Superior temporal gyrus (tissue), 1 donor: ENCODE measurements around the gene NF2.
"Not testable (repeated sequence)": the region's sequence is repeated elsewhere in the genome, so short reads cannot be mapped to it uniquely, and the experiment has no call there.

Experiments
- DNase-seq: peaks from one replicate; pipeline ENCODE4 v3.0.0-alpha.2; 2016; ENCODE audit errors: extremely low spot score

The NF2 gene

DNA sequence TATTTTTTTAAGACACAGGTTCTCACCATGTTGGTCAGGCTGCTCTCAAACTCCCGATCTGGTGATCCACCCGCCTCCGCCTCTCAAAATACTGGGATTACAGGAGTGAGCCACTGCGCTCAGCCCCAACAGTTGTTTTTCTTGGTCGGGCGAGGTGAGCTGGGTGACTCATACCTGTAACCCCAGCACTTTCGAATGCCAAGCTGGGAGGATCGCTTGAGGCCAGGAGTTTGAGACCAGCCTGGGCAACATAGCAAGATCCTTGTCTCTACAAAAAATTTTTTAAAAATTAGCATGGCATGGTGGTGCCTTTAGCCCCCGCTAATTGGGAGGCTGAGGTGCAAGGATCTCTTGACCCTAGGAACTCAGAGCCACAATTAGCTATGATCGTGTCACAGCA, 7.0 kb upstream of the NF2 start:
- no peak for DNase-seq

GRCh38 chr22:29597871-29598683, 5.4 kb upstream of the NF2 start:
- not testable (repeated sequence) for DNase-seq

- no peak for DNase-seq
These were observed 4.8 kb upstream of the NF2 start for GRCh38 chr22:29598684-29599020.

DNA sequence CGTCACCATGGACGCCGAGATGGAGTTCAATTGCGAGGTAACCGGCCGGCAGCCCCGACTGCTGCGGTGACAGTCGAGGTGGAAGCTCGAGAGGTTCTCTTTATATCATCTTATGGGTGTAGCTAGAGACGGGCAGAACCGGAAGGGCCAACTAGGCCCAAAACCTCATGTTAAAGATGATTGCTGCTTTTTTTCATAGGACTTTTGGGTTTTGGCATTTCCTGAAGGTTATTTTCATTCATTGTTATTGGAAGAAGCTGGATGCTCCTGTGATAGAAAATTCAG, 585 bp downstream of the NF2 start:
- DNase-seq, result peak; percentile 40

DNA sequence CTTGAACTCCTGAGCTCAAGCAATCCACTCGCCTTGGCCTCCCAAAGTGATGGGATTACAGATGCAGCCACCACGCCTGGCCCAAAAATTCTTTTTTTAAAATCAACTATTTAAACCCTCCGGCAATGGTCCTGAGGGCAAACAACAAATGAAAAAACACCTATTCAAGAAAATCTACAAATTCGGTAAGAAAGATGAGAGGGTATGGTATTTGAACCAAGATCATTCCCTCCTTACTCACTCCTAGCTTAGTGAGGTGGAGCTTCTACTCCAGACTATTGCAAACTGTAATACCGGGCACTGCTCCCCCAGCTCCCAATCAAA, 2.1 kb downstream of the NF2 start:
- DNase-seq, result no peak

GRCh38 chr22:29606320-29606719, 2.9 kb downstream of the NF2 start:
- DNase-seq, result no peak

- no peak for DNase-seq
These were observed 4.0 kb downstream of the NF2 start for GRCh38 chr22:29607426-29607825.

GRCh38 chr22:29609139-29609538, 5.7 kb downstream of the NF2 start:
- DNase-seq, result no peak

GRCh38 chr22:29610780-29611179, 7.3 kb downstream of the NF2 start:
- no peak for DNase-seq

- DNase-seq, result no peak
These were observed 12.4 kb downstream of the NF2 start for GRCh38 chr22:29615705-29616327.

GRCh38 chr22:29617922-29618629, 14.6 kb downstream of the NF2 start:
- no peak for DNase-seq

GRCh38 chr22:29621761-29622526, 18.5 kb downstream of the NF2 start:
- DNase-seq, result peak; percentile 15

GRCh38 chr22:29623059-29623458, 19.6 kb downstream of the NF2 start:
- no peak for DNase-seq

- DNase-seq, result no peak
These were observed 20.2 kb downstream of the NF2 start for GRCh38 chr22:29623553-29624169.

DNA sequence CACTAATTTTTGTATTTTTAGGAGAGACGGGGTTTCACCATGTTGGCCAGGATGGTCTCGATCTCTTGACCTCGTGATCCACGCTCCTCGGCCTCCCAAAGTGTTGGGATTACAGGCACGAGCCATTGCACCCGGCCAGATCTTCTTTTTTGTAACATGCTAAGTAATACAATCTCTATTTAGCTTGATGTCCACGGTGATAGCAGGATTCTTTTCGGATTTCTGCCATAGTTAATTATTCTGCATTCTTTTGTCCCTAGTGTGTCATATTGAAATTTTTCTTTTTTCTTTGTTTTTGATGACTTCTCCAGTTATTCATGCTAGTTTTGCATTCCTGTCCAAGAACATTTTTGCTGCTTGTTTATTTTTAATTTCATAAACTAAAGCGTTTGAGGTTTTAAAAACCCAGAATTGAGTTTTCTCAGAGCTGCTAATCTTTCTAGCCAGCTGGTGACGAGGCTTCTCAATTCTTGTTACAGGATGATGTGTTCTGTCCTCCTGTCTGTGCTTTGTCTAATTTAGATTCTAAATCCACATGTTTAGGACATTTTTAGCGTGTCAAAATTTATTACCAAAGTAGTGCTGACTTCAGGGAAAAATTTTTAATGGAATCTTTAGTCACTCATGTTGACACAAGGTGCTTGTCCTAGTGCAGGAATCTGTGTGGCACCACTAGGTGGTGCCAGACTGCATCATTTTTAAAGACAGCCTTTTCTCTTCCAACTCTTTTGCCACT, 21.8 kb downstream of the NF2 start:
- peak; percentile 85 for DNase-seq

DNA sequence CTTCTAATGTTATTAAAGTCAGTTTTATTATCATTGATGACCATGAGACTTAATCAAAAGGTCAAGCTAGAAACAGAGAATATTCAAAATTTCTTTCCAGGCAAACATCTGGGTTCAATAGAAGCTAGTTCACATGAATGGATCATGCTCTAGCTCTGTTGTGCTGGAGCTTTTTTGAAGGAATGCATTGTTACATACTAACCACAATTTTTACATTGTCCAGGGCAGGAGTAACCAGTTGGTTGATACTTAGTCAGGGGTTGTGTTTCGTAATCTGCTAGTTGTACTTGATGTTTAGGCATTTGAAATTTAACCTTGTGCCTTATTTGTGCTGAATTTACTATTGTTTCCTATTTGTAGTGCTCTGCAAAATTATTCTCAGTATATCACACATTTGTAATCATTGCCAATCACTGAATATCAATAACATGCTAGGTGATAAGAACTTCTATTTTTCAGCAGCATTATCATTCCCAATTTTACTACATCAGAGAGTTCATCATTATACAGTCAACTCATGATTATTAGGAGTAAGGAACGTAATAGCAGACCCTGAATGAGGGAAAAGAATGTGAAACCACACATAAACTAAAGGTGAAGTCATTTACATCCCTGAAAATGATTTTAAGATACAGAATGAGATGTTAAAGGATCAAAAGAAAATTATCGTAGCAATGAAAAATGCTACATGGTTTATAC, 23.2 kb downstream of the NF2 start:
- no peak for DNase-seq

- no peak for DNase-seq
These were observed 23.7 kb downstream of the NF2 start for GRCh38 chr22:29627196-29627535.

- DNase-seq, result no peak
These were observed 25.8 kb downstream of the NF2 start for GRCh38 chr22:29628996-29629902.

DNA sequence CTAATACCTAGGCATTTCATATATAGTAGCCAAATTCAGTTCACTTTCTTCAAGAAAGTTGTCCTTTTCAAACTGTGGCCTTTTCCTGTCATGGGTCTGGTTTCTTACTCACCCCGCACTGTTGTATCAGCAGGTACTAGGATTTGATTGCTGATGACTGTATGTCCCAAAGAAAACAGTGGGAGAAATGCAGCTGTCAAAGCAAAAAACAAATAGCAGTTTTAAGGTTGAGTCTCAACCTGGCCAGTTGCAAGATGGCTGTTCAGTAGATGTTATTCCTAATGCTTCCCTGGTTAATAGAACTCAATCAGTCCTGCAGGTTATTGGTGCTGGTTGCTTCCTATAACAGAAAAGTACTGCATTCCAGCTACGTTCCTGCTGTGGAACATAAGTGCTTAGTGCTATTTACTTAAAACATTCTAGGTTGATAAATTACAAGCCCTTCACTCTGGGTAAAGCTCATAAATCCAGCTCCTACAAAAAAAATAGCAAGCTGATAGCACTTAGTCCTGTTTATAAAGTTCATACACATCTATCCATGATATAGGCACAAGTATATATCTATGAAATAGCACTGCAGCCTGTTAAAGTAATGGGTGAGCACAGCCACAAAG, 26.6 kb downstream of the NF2 start:
- DNase-seq, result no peak
